ENCODE measurements around the gene CADM3.
A peak's percentile ranks its signal among the peaks of the same experiment; 100 is the strongest.

CADM3 gene

DNA sequence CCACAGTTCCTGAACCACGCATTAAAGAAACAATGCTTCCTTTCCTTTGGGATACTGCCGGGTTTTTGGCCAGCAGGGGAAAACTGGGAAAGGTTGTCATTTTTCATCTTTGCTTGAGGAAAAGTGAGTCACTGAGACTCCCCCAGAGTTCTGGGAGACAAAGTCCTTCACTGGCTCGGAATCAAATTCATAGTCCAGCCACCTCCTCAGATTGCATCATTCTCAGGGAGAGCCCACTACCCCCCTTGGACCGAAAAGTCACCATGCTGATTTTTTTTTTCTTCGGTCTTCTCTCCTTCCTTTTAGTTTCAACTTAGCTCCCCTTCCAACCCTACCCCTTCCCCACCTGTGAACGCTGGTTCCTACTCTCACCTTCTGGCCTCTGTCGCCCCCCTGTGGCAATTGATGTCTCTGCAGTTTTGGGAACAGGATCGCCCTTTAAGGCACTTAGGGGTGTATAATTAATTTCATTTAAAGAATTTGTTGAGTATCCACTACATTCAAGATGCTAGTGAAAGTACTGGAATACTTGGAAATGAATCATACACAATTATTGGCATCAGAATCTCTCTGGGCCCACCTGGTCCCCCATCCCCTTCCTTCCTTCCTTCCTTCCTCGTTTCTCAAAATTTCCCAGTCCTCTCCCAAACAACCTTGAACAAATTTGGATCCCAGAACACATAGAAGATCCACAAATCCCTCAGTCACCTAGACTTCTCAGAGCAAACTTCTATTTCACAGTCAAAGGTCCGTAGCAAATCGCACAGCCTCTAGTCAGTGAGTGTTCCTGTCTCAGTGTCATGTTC, 40.1 kb downstream of the CADM3 start:
- H2BK120ac ChIP-seq (ENCODE audit: insufficient read depth, low read length, poor library complexity) = no peak overlapping the region
- H4K8ac ChIP-seq (ENCODE audit: low read depth, low read length) = no peak overlapping the region
- H3K4ac ChIP-seq (ENCODE audit: low read depth, low read length) = no peak overlapping the region
- H3K36me3 ChIP-seq (ENCODE audit: control insufficient read depth in 1 of 2, insufficient read depth in 2 of 2, low read length in 2 of 2) = no peaks in the 10 kb centered on the region
- no peaks in the 10 kb centered on the region for H3K79me2 ChIP-seq (ENCODE audit: control insufficient read depth, insufficient read depth, low read length, poor library complexity)
- no CpG with 5 or more reads among the region's 11 CpGs for WGBS (ENCODE audit: extremely low coverage, insufficient coverage, insufficient read length)
- no peaks in the 10 kb centered on the region for H3K9me3 ChIP-seq (ENCODE audit: insufficient read depth, low read depth, low read length)
- H2AK5ac ChIP-seq (ENCODE audit: low read length) = no peak overlapping the region
- no peak overlapping the region for H3K27ac ChIP-seq (ENCODE audit: low read depth, low read length)
- H3K4me3 ChIP-seq (ENCODE audit: low read depth, low read length) = no peak overlapping the region
- no peak overlapping the region for H3K9ac ChIP-seq (ENCODE audit: low read length)
- H3K18ac ChIP-seq (ENCODE audit: low read length) = no peak overlapping the region
- peak in 1 of 2 donors; percentile 62 for DNase-seq
- no peak overlapping the region for H2BK5ac ChIP-seq (ENCODE audit: low read depth, low read length, poor library complexity)
- H3K27me3 ChIP-seq (ENCODE audit: insufficient read depth, low read length) = no peaks in the 10 kb centered on the region
- H2BK12ac ChIP-seq (ENCODE audit: low read length) = no peak overlapping the region
- H3K79me1 ChIP-seq (ENCODE audit: low read length) = no peaks in the 10 kb centered on the region
- H3K4me2 ChIP-seq (ENCODE audit: low read length) = no peak overlapping the region
- H4K12ac ChIP-seq (ENCODE audit: low read depth, low read length) = no peak overlapping the region
- H3K4me1 ChIP-seq (ENCODE audit: control insufficient read depth in 1 of 2, insufficient read depth in 2 of 2, low read length in 2 of 2) = no peaks in the 10 kb centered on the region
- no peak overlapping the region for H4K91ac ChIP-seq (ENCODE audit: low read depth, low read length)
- no peak overlapping the region for H3K23ac ChIP-seq (ENCODE audit: low read length)
- H3K14ac ChIP-seq (ENCODE audit: low read length) = no peak overlapping the region
- no peak overlapping the region for H2AFZ ChIP-seq (ENCODE audit: insufficient read depth, low read length, poor library complexity)

DNA sequence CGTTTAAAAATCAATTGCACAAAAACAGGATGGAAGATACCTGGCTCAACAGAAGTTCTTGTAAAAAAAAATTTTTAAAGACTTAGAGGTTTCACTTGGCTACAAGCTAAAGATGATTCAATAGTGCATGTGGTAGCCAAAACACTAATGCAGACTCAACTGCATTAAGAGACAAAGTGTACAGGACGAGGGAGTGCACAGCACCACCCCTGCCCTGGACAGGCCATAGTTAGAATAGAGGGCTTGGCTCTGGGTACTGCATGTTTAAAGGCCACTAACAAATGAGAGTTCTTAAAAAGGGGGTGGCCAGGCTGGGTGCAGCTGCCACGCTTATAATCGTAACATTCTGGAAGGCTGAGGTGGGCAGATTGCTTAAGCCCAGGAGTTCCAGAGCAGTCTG, 41.2 kb downstream of the CADM3 start:
- H3K9me3 ChIP-seq (ENCODE audit: insufficient read depth, low read depth, low read length) = no peaks in the 10 kb centered on the region
- H3K27me3 ChIP-seq (ENCODE audit: insufficient read depth, low read length) = no peaks in the 10 kb centered on the region
- no peak for DNase-seq
- no peak overlapping the region for H4K12ac ChIP-seq (ENCODE audit: low read depth, low read length)
- no peak overlapping the region for H3K4me3 ChIP-seq (ENCODE audit: low read depth, low read length)
- no peak overlapping the region for H3K4ac ChIP-seq (ENCODE audit: low read depth, low read length)
- no peak overlapping the region for H2AK5ac ChIP-seq (ENCODE audit: low read length)
- no peak overlapping the region for H2BK120ac ChIP-seq (ENCODE audit: insufficient read depth, low read length, poor library complexity)
- no peaks in the 10 kb centered on the region for H3K79me1 ChIP-seq (ENCODE audit: low read length)
- no peak overlapping the region for H4K91ac ChIP-seq (ENCODE audit: low read depth, low read length)
- H2AFZ ChIP-seq (ENCODE audit: insufficient read depth, low read length, poor library complexity) = no peak overlapping the region
- no peak overlapping the region for H3K18ac ChIP-seq (ENCODE audit: low read length)
- no peak overlapping the region for H3K4me2 ChIP-seq (ENCODE audit: low read length)
- H4K8ac ChIP-seq (ENCODE audit: low read depth, low read length) = no peak overlapping the region
- no peaks in the 10 kb centered on the region for H3K36me3 ChIP-seq (ENCODE audit: control insufficient read depth in 1 of 2, insufficient read depth in 2 of 2, low read length in 2 of 2)
- H3K23ac ChIP-seq (ENCODE audit: low read length) = no peak overlapping the region
- no peak overlapping the region for H2BK12ac ChIP-seq (ENCODE audit: low read length)
- no peaks in the 10 kb centered on the region for H3K79me2 ChIP-seq (ENCODE audit: control insufficient read depth, insufficient read depth, low read length, poor library complexity)
- no peak overlapping the region for H3K27ac ChIP-seq (ENCODE audit: low read depth, low read length)
- no peak overlapping the region for H3K14ac ChIP-seq (ENCODE audit: low read length)
- H3K9ac ChIP-seq (ENCODE audit: low read length) = no peak overlapping the region
- no peaks in the 10 kb centered on the region for H3K4me1 ChIP-seq (ENCODE audit: control insufficient read depth in 1 of 2, insufficient read depth in 2 of 2, low read length in 2 of 2)
- WGBS (ENCODE audit: extremely low coverage, insufficient coverage, insufficient read length) = no CpG with 5 or more reads among the region's 4 CpGs
- H2BK5ac ChIP-seq (ENCODE audit: low read depth, low read length, poor library complexity) = no peak overlapping the region

DNA sequence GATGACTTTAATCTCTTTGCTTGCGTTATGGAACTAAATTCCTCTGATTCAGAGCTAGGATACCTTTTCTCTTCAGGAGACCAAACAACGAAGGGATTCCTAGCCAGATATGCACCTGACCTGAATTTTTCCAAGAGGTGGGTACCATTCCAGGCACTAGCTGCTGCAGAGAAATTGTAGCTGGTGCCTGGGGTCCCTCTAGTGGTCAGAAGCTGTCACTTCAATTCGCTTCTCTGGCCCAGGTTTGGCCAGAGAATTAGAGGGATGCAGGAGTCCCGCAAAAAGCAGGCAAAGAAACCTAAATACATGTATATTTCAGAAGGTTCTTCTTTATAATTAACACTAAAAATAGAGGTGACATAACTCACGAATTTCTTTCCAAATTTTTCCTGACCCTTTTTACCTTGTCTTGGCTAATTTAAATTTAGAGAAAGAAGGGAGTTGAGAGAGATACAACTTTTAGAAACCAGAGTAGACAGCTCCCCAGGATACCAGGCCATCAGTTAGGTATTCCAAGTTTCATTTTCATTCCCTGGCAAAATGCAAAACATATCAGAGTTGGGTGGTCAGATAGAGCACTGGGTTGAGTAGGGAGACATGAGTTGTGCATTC, 42.8 kb downstream of the CADM3 start:
- Histone ChIP-seq H3K36me3 (ENCODE audit: control insufficient read depth in 1 of 2, insufficient read depth in 2 of 2, low read length in 2 of 2) (no peaks in the 10 kb centered on the region), H2BK5ac (ENCODE audit: low read depth, low read length, poor library complexity) (no peak overlapping the region), H4K12ac (ENCODE audit: low read depth, low read length) (no peak overlapping the region), H3K27ac (ENCODE audit: low read depth, low read length) (no peak overlapping the region), H2BK120ac (ENCODE audit: insufficient read depth, low read length, poor library complexity) (no peak overlapping the region), H3K27me3 (ENCODE audit: insufficient read depth, low read length) (no peaks in the 10 kb centered on the region), H2AFZ (ENCODE audit: insufficient read depth, low read length, poor library complexity) (no peak overlapping the region), H3K23ac (ENCODE audit: low read length) (no peak overlapping the region), H3K79me2 (ENCODE audit: control insufficient read depth, insufficient read depth, low read length, poor library complexity) (no peaks in the 10 kb centered on the region), H4K91ac (ENCODE audit: low read depth, low read length) (no peak overlapping the region), H3K4ac (ENCODE audit: low read depth, low read length) (no peak overlapping the region), H2BK12ac (ENCODE audit: low read length) (no peak overlapping the region), H3K9ac (ENCODE audit: low read length) (no peak overlapping the region), H3K79me1 (ENCODE audit: low read length) (no peaks in the 10 kb centered on the region), H3K4me2 (ENCODE audit: low read length) (no peak overlapping the region), H3K4me3 (ENCODE audit: low read depth, low read length) (no peak overlapping the region), H3K4me1 (ENCODE audit: control insufficient read depth in 1 of 2, insufficient read depth in 2 of 2, low read length in 2 of 2) (no peaks in the 10 kb centered on the region), H3K9me3 (ENCODE audit: insufficient read depth, low read depth, low read length) (no peaks in the 10 kb centered on the region), H4K8ac (ENCODE audit: low read depth, low read length) (no peak overlapping the region), H2AK5ac (ENCODE audit: low read length) (no peak overlapping the region), H3K14ac (ENCODE audit: low read length) (no peak overlapping the region), H3K18ac (ENCODE audit: low read length) (no peak overlapping the region)
- WGBS (ENCODE audit: extremely low coverage, insufficient coverage, insufficient read length) = no CpG with 5 or more reads among the region's 5 CpGs
- peak; percentile 30 to 70 for DNase-seq

DNA sequence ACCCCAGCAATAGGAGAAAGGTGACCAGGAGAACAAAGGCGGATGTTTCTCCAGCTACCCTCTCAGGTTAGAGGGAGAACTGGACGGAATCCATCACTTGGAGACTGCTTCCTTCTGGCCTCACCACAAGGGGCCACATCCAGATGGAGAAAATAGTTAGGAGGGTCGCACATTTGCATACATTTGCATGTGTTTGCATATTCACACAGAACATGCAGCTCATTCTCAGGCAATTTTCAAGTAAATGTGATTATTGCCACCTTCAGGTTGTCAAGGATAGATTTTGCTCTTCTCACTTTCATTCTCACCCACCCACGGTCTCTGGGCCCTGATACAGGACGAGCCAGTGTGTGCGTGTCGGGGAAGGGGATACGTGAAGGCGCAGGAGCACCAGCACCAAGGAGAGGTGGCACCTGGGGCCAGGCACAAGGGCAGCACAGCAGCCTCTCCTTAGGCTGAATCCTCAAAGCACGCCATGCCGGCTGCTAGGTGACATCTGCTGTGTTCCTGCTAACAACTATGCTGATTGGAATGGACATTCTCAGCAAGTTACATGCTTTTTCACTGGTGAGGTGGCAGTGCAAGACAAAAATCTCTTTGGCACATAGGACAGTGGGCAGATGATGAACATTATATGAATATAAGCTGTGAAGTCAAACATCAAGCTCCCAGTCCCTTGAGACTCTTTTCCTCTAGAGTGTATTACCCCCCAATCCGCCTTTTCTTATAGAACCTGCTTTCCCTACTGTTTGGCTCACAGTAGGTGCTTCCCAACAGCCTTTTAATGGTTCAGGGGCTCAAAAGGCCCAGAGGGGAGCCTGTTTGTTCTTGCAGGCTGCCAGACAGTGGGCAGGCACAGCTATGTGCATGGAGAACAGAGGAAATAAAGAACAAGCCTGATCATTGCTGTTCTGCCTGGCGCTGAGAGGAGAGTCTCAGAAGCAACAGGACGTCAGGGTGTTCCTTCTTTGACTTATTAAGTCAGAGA, 47.5 kb downstream of the CADM3 start:
- no peak overlapping the region for H3K9ac ChIP-seq (ENCODE audit: low read length)
- H4K12ac ChIP-seq (ENCODE audit: low read depth, low read length) = no peak overlapping the region
- no peak overlapping the region for H2BK5ac ChIP-seq (ENCODE audit: low read depth, low read length, poor library complexity)
- H3K14ac ChIP-seq (ENCODE audit: low read length) = no peak overlapping the region
- H3K4me2 ChIP-seq (ENCODE audit: low read length) = no peak overlapping the region
- no peaks in the 10 kb centered on the region for H3K27me3 ChIP-seq (ENCODE audit: insufficient read depth, low read length)
- no peak overlapping the region for H4K8ac ChIP-seq (ENCODE audit: low read depth, low read length)
- H3K36me3 ChIP-seq (ENCODE audit: control insufficient read depth in 1 of 2, insufficient read depth in 2 of 2, low read length in 2 of 2) = no peaks in the 10 kb centered on the region
- H3K9me3 ChIP-seq (ENCODE audit: insufficient read depth, low read depth, low read length) = no peaks in the 10 kb centered on the region
- no peak overlapping the region for H2AK5ac ChIP-seq (ENCODE audit: low read length)
- WGBS (ENCODE audit: extremely low coverage, insufficient coverage, insufficient read length) = no CpG with 5 or more reads among the region's 14 CpGs
- no peak overlapping the region for H3K23ac ChIP-seq (ENCODE audit: low read length)
- no peak overlapping the region for H4K91ac ChIP-seq (ENCODE audit: low read depth, low read length)
- H2AFZ ChIP-seq (ENCODE audit: insufficient read depth, low read length, poor library complexity) = no peak overlapping the region
- no peak overlapping the region for H2BK120ac ChIP-seq (ENCODE audit: insufficient read depth, low read length, poor library complexity)
- no peak overlapping the region for H3K4me3 ChIP-seq (ENCODE audit: low read depth, low read length)
- H3K27ac ChIP-seq (ENCODE audit: low read depth, low read length) = no peak overlapping the region
- no peak overlapping the region for H3K4ac ChIP-seq (ENCODE audit: low read depth, low read length)
- no peaks in the 10 kb centered on the region for H3K79me2 ChIP-seq (ENCODE audit: control insufficient read depth, insufficient read depth, low read length, poor library complexity)
- H2BK12ac ChIP-seq (ENCODE audit: low read length) = no peak overlapping the region
- no peak for DNase-seq
- no peaks in the 10 kb centered on the region for H3K4me1 ChIP-seq (ENCODE audit: control insufficient read depth in 1 of 2, insufficient read depth in 2 of 2, low read length in 2 of 2)
- H3K79me1 ChIP-seq (ENCODE audit: low read length) = no peaks in the 10 kb centered on the region
- no peak overlapping the region for H3K18ac ChIP-seq (ENCODE audit: low read length)

Measured in trophoblast cell (in vitro differentiated cells and primary cell).